ENCODE data around the gene SYT7. TPM values are rescaled to one million over a fixed set of nuclear protein-coding genes. Genes with fewer than 3 reads are reported as not detected.

SYT7 gene
- total RNA-seq, 1 donor, result 0.43 TPM

- DNase-seq (ENCODE audit: low read depth), result peak; percentile 82
- no peak for TF ChIP-seq CTCF (IDR thresholded peaks at IDR 0.05; ENCODE audit: insufficient read depth, low read depth, low read length)
- peak overlapping the region; percentile 6 for H3K4me3 ChIP-seq (ENCODE audit: low read depth, low read length)
These were observed 18.3 kb upstream of the SYT7 start for GRCh38 chr11:61598886-61599868.

DNA sequence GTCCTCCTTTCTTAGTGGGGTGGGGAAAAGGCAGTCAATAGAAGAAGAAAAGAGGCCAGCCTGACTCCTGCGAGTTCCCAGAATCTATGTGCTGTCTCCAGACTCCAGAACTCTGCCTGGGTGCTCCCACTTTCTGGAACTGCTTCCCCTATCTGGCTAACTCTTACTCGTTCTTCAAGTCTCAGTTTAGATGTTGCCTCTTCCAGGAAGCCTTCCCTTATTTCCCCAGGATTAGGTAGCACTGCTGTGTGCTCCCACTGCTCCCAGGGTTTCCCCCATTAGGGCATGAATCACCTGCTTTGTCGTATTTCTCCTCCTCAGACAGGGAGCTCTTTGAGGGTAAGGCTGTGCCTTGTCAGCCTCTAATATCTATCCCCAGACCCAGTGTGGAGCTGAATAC, 17.5 kb upstream of the SYT7 start:
- no peak for TF ChIP-seq CTCF (IDR thresholded peaks at IDR 0.05; ENCODE audit: insufficient read depth, low read depth, low read length)
- no peak overlapping the region for H3K4me3 ChIP-seq (ENCODE audit: low read depth, low read length)
- no peak for DNase-seq (ENCODE audit: low read depth)

DNA sequence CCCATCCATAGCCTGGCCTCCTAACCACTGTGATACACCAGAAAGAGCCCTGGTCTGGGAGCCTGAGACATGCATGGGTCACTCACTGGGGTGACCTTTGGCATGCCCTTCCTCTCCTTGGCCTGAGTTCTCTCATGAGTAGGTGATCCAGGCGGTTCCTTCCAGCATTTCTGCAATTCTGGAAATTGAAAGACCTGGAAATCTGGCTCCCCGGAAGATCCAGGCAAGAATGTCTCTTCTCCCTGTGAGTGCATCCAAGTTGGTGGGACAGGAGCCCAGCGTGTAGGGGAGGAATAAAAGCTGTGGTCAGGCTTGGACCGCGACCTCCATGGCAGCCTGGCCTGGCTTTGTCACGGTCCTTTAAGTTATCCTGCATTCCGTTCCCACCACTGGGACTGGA, 16.1 kb upstream of the SYT7 start:
- H3K4me3 ChIP-seq (ENCODE audit: low read depth, low read length), result no peak overlapping the region
- TF ChIP-seq CTCF (IDR thresholded peaks at IDR 0.05; ENCODE audit: insufficient read depth, low read depth, low read length), result no peak
- DNase-seq (ENCODE audit: low read depth), result no peak

GRCh38 chr11:61596542-61596941, 15.7 kb upstream of the SYT7 start:
- no peak overlapping the region for H3K4me3 ChIP-seq (ENCODE audit: low read depth, low read length)
- DNase-seq (ENCODE audit: low read depth), result no peak
- no peak for TF ChIP-seq CTCF (IDR thresholded peaks at IDR 0.05; ENCODE audit: insufficient read depth, low read depth, low read length)

DNA sequence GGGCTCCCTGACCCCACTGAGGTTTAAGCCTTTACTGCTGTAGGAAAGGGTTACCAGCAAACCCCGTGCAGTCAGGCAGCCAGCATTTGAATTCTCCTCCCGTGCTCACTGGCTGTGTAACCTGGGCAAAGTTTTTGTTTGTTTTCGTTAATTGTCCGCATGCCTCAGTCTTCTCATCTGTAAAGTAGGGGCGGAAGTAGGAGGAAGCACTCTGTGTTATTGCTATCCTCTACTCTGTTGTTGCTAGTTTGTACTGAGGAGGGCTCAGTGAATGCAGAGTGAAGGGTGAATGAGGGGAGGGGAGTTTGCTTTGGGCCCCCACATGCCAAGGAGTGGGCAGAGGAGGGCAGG, 14.0 kb upstream of the SYT7 start:
- DNase-seq (ENCODE audit: low read depth), result no peak
- TF ChIP-seq CTCF (IDR thresholded peaks at IDR 0.05; ENCODE audit: insufficient read depth, low read depth, low read length), result no peak
- H3K4me3 ChIP-seq (ENCODE audit: low read depth, low read length), result no peak overlapping the region

DNA sequence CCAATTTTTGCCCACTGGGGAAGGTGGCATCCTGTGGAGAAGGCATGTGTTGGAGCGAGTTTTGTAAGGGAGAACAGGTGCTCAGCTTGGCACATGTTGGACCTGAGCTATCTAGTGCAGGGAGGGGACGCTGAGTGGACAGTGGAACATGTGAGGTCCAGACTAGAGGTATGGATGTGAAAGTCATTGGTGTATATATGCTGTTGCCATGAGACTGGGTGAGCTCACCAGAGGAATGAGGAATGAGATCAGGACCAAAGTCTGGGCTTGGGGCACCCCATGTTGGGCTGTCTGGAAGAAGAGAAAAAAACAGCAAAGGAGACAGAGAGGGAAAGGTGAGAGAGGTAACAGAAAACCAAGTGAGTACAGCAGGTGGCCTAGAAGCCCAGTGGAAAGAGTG, 12.3 kb upstream of the SYT7 start:
- TF ChIP-seq CTCF (IDR thresholded peaks at IDR 0.05; ENCODE audit: insufficient read depth, low read depth, low read length), result no peak
- DNase-seq (ENCODE audit: low read depth), result no peak

More for the DNA sequence above, 12.3 kb upstream of the SYT7 start:
- H3K4me3 ChIP-seq (ENCODE audit: low read depth, low read length), result no peak overlapping the region
